ENCODE results near the gene EGFR.

- TF ChIP-seq POLR2AphosphoS5 (IDR thresholded peaks at IDR 0.05) (no peak), POLR2A (IDR thresholded peaks at IDR 0.05) (no peak), EP300 (IDR thresholded peaks at IDR 0.05) (no peak)
- TF ChIP-seq, protein P1, sequence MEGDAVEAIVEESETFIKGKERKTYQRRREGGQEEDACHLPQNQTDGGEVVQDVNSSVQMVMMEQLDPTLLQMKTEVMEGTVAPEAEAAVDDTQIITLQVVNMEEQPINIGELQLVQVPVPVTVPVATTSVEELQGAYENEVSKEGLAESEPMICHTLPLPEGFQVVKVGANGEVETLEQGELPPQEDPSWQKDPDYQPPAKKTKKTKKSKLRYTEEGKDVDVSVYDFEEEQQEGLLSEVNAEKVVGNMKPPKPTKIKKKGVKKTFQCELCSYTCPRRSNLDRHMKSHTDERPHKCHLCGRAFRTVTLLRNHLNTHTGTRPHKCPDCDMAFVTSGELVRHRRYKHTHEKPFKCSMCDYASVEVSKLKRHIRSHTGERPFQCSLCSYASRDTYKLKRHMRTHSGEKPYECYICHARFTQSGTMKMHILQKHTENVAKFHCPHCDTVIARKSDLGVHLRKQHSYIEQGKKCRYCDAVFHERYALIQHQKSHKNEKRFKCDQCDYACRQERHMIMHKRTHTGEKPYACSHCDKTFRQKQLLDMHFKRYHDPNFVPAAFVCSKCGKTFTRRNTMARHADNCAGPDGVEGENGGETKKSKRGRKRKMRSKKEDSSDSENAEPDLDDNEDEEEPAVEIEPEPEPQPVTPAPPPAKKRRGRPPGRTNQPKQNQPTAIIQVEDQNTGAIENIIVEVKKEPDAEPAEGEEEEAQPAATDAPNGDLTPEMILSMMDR (IDR thresholded peaks at IDR 0.05): no peak
These were observed 241.4 kb downstream of the EGFR start for GRCh38 chr7:55260171-55260570.

Measured in sigmoid colon (tissue), 4 donors.